ENCODE results near the gene TRPM8. TPM values are rescaled to one million over a fixed set of nuclear protein-coding genes. Genes with fewer than 3 reads are reported as not detected.

The TRPM8 gene
- total RNA-seq, 1 donor from 2014 or later = not detected

- Histone ChIP-seq H3K27ac (replicated peaks) (no peak overlapping the region), H3K27me3 (ENCODE audit: low read depth) (peaks cover 59% of the 10 kb centered on the region), H3K4me3 (no peak overlapping the region), H3K4me1 (no peaks in the 10 kb centered on the region), H3K36me3 (no peaks in the 10 kb centered on the region), H3K9me3 (replicated peaks) (peaks cover 7% of the 10 kb centered on the region)
- DNase-seq = no peak
- TF ChIP-seq CTCF (IDR thresholded peaks at IDR 0.05; ENCODE audit: borderline replicate concordance) = no peak
- intact Hi-C loops (cut with micrococcal nuclease) = no loop called here
Observed at GRCh38 chr2:233901367-233901766, 15.8 kb upstream of the TRPM8 start.

- no peak for TF ChIP-seq CTCF (IDR thresholded peaks at IDR 0.05; ENCODE audit: borderline replicate concordance)
- H3K27me3 ChIP-seq (ENCODE audit: low read depth) = peaks cover 59% of the 10 kb centered on the region
Observed at GRCh38 chr2:233901884-233902283, 15.3 kb upstream of the TRPM8 start.

GRCh38 chr2:233905945-233906344, 11.2 kb upstream of the TRPM8 start:
- Histone ChIP-seq H3K36me3 (no peaks in the 10 kb centered on the region), H3K4me1 (no peaks in the 10 kb centered on the region), H3K27me3 (ENCODE audit: low read depth) (peaks cover 50% of the 10 kb centered on the region), H3K9me3 (replicated peaks) (peaks cover 7% of the 10 kb centered on the region), H3K4me3 (no peak overlapping the region), H3K27ac (replicated peaks) (no peak overlapping the region)
- intact Hi-C loops (cut with micrococcal nuclease) = no loop called here
- TF ChIP-seq CTCF (IDR thresholded peaks at IDR 0.05; ENCODE audit: borderline replicate concordance) = no peak
- DNase-seq = no peak

More at GRCh38 chr2:233901884-233902283, 15.3 kb upstream of the TRPM8 start:
- intact Hi-C loops (cut with micrococcal nuclease) = no loop called here
- no peak for DNase-seq
- no peaks in the 10 kb centered on the region for H3K4me1 ChIP-seq
- H3K27ac ChIP-seq (replicated peaks) = no peak overlapping the region
- H3K36me3 ChIP-seq = no peaks in the 10 kb centered on the region
- H3K4me3 ChIP-seq = no peak overlapping the region
- peaks cover 7% of the 10 kb centered on the region for H3K9me3 ChIP-seq (replicated peaks)

- Histone ChIP-seq H3K9me3 (replicated peaks) (peaks cover 7% of the 10 kb centered on the region), H3K36me3 (no peaks in the 10 kb centered on the region), H3K27ac (replicated peaks) (no peak overlapping the region), H3K4me3 (no peak overlapping the region), H3K27me3 (ENCODE audit: low read depth) (peaks cover 50% of the 10 kb centered on the region), H3K4me1 (no peaks in the 10 kb centered on the region)
- no peak for DNase-seq
- TF ChIP-seq CTCF (IDR thresholded peaks at IDR 0.05; ENCODE audit: borderline replicate concordance) = no peak
- intact Hi-C loops (cut with micrococcal nuclease) = no loop called here
Observed at GRCh38 chr2:233907627-233908026, 9.5 kb upstream of the TRPM8 start.

- Histone ChIP-seq H3K4me3 (no peak overlapping the region), H3K27me3 (ENCODE audit: low read depth) (peaks cover 66% of the 10 kb centered on the region), H3K27ac (replicated peaks) (no peak overlapping the region), H3K36me3 (no peaks in the 10 kb centered on the region), H3K4me1 (no peaks in the 10 kb centered on the region), H3K9me3 (replicated peaks) (no peaks in the 10 kb centered on the region)
- TF ChIP-seq CTCF (IDR thresholded peaks at IDR 0.05; ENCODE audit: borderline replicate concordance) = no peak
- intact Hi-C loops (cut with micrococcal nuclease) = no loop called here
- DNase-seq = no peak
Observed at GRCh38 chr2:233912691-233913423, 4.3 kb upstream of the TRPM8 start.

Measured in left ventricle myocardium inferior (tissue), 1 donor.